ENCODE data around the gene ALK. TPM values are rescaled to one million over a fixed set of nuclear protein-coding genes. Genes with fewer than 3 reads are reported as not detected.

ALK gene
- total RNA-seq, 1 experiment from 2014 or later = not detected

GRCh38 chr2:29224693-29225551 is 696.5 kb downstream of the ALK start:
- Histone ChIP-seq H3T11ph (ENCODE audit: low read length) (no peak overlapping the region), H2BK120ac (ENCODE audit: low read depth, low read length, poor library complexity, severe bottlenecking) (no peak overlapping the region), H3K18ac (ENCODE audit: insufficient read length, low read depth, low read length) (no peak overlapping the region), H3K23me2 (ENCODE audit: insufficient read length, low read depth, low read length, poor library complexity, severe bottlenecking) (no peaks in the 10 kb centered on the region), H3K4ac (ENCODE audit: low read depth, low read length) (no peak overlapping the region), H3K27me3 (ENCODE audit: insufficient read depth, low read length) (no peaks in the 10 kb centered on the region), H4K20me1 (ENCODE audit: control insufficient read depth, insufficient read depth, insufficient read length) (no peaks in the 10 kb centered on the region), H3K79me1 (ENCODE audit: insufficient read depth, low read depth, low read length, poor library complexity, severe bottlenecking) (no peaks in the 10 kb centered on the region), H2AK5ac (ENCODE audit: insufficient read length, low read length) (no peak overlapping the region), H4K91ac (ENCODE audit: insufficient read length, low read depth, low read length) (no peak overlapping the region), H2BK15ac (ENCODE audit: low read depth, low read length) (no peak overlapping the region), H3K56ac (ENCODE audit: insufficient read length, low read depth, low read length) (no peak overlapping the region), H3K9ac (ENCODE audit: extremely low read depth, insufficient read length, low read length) (no peak overlapping the region), H3K4me1 (ENCODE audit: insufficient read depth, low read length) (no peaks in the 10 kb centered on the region), H4K5ac (ENCODE audit: insufficient read length, low read depth, low read length) (no peak overlapping the region), H3K23ac (ENCODE audit: insufficient read length, low read depth, low read length) (no peak overlapping the region), H2AFZ (ENCODE audit: low read length) (no peak overlapping the region), H3K14ac (ENCODE audit: insufficient read depth, low read length) (no peak overlapping the region), H2BK20ac (ENCODE audit: low read depth, low read length, poor library complexity, severe bottlenecking) (no peak overlapping the region), H3K9me3 (ENCODE audit: control insufficient read depth, low read depth, low read length) (no peaks in the 10 kb centered on the region), H2BK12ac (ENCODE audit: insufficient read length, low read depth, low read length) (no peak overlapping the region), H2BK5ac (ENCODE audit: insufficient read length, low read length) (no peak overlapping the region), H3K79me2 (ENCODE audit: insufficient read depth, low read length) (no peaks in the 10 kb centered on the region), H3K27ac (ENCODE audit: insufficient read length, low read depth, low read length) (no peak overlapping the region), H3K4me2 (ENCODE audit: insufficient read depth, insufficient read length, low read length) (no peak overlapping the region), H4K8ac (replicated peaks; ENCODE audit: insufficient read length, low read depth, low read length) (no peak overlapping the region)
- Mint-ChIP-seq H3K36me3 (ENCODE audit: insufficient read depth in 1 of 3, low read depth in 3 of 3) (no peaks in the 10 kb centered on the region), H3K27ac (no peak overlapping the region), H3K4me3 (no peak overlapping the region), H3K9me3 (no peaks in the 10 kb centered on the region), H3K4me1 (peaks cover 6 to 12% of the 10 kb centered on the region in 2 experiments), H3K27me3 (ENCODE audit: low read depth) (peaks cover 8% of the 10 kb centered on the region; the same call in 1 of the 2 replicates)
- no CpG with 5 or more reads among the region's 17 CpGs for WGBS (ENCODE audit: extremely low coverage, insufficient read length, low lambda C conversion rate)
- TF ChIP-seq CTCF (conservative IDR thresholded peaks at IDR 0.05) = no peak
- DNase-seq = no peak
